Activated CD8-positive, alpha-beta memory T cell treated with anti-CD3 and anti-CD28 coated beads for 1 hour (primary cell): ENCODE measurements around the gene GNL1.
"Not testable (repeated sequence)": the region's sequence is repeated elsewhere in the genome, so short reads cannot be mapped to it uniquely, and the experiment has no call there.

ENCODE experiments used
- DNase-seq, 2 donors: peaks; one replicate each; pipeline ENCODE4 v3.0.0-alpha.2; 2020; ENCODE audit warnings: low read depth in 1 of 2; ENCODE audit errors: extremely low read depth in 1 of 2

Gene GNL1

GRCh38 chr6:30533460-30534294, 22.6 kb downstream of the GNL1 start:
- no peak for DNase-seq

GRCh38 chr6:30530014-30530413, 26.3 kb downstream of the GNL1 start:
- no peak for DNase-seq

GRCh38 chr6:30529349-30529875, 26.9 kb downstream of the GNL1 start:
- not testable (repeated sequence) for DNase-seq

- not testable (repeated sequence) for DNase-seq
Measured at GRCh38 chr6:30526444-30526843, 29.8 kb downstream of the GNL1 start.

- DNase-seq: not testable (repeated sequence)
Measured at GRCh38 chr6:30521952-30522351, 34.3 kb downstream of the GNL1 start.

GRCh38 chr6:30521082-30521481, 35.2 kb downstream of the GNL1 start:
- not testable (repeated sequence) for DNase-seq

GRCh38 chr6:30520522-30520921, 35.8 kb downstream of the GNL1 start:
- no peak for DNase-seq

GRCh38 chr6:30518505-30519145, 37.7 kb downstream of the GNL1 start:
- DNase-seq: not testable (repeated sequence)

- DNase-seq: not testable (repeated sequence)
Measured at GRCh38 chr6:30517767-30518504, 38.4 kb downstream of the GNL1 start.

- DNase-seq: not testable (repeated sequence)
Measured at GRCh38 chr6:30516754-30517076, 39.6 kb downstream of the GNL1 start.

GRCh38 chr6:30515944-30516753, 40.1 kb downstream of the GNL1 start:
- DNase-seq: peak; percentile 70 to 77

- DNase-seq: no peak
Measured at GRCh38 chr6:30515106-30515505, 41.2 kb downstream of the GNL1 start.

- DNase-seq: no peak
Measured at GRCh38 chr6:30513451-30513850, 42.8 kb downstream of the GNL1 start.

GRCh38 chr6:30511169-30511546, 45.1 kb downstream of the GNL1 start:
- DNase-seq: no peak

- DNase-seq: no peak
Measured at GRCh38 chr6:30510419-30511168, 45.7 kb downstream of the GNL1 start.

GRCh38 chr6:30508890-30509736, 47.2 kb downstream of the GNL1 start:
- no peak for DNase-seq

GRCh38 chr6:30507849-30508827, 48.2 kb downstream of the GNL1 start:
- no peak for DNase-seq
